ENCODE measurements around the gene ATXN10.

ATXN10 gene

GRCh38 chr22:45777852-45778375 lies 106.3 kb downstream of the ATXN10 start:
- H3K36me3 ChIP-seq (replicated peaks; ENCODE audit: low read depth, low read length), result peaks cover 6% of the 10 kb centered on the region
- no peak overlapping the region for H2AFZ ChIP-seq (ENCODE audit: low read depth, low read length)
- H3K27ac ChIP-seq (ENCODE audit: low read length), result no peak overlapping the region
- peaks cover 34% of the 10 kb centered on the region for H3K4me1 ChIP-seq (ENCODE audit: low read length)
- peaks cover 6% of the 10 kb centered on the region; the same call in 1 of the 2 replicates for H4K20me1 ChIP-seq (ENCODE audit: insufficient read depth, low read length)
- H3K9ac ChIP-seq (ENCODE audit: low read length), result no peak overlapping the region
- peak overlapping the region; percentile 9; the same call in 1 of the 2 replicates for H3K4me2 ChIP-seq (ENCODE audit: low read length)
- TF ChIP-seq EZH2phosphoT487 (IDR thresholded peaks at IDR 0.05; ENCODE audit: low read depth) (no peak), CTCF (IDR thresholded peaks at IDR 0.05; ENCODE audit: low read depth, low read length) (no peak)
- H3K79me2 ChIP-seq (ENCODE audit: low read length), result peaks cover 16% of the 10 kb centered on the region
- no peak overlapping the region for H3K4me3 ChIP-seq (ENCODE audit: low read length)
- peaks cover 20% of the 10 kb centered on the region; the same call in 1 of the 2 replicates for H3K9me3 ChIP-seq (ENCODE audit: insufficient read depth, low read length)
- H3K27me3 ChIP-seq (ENCODE audit: low read depth, low read length), result no peaks in the 10 kb centered on the region

- TF ChIP-seq CTCF (IDR thresholded peaks at IDR 0.05; ENCODE audit: low read depth, low read length), result no peak
- no peak for TF ChIP-seq EZH2phosphoT487 (IDR thresholded peaks at IDR 0.05; ENCODE audit: low read depth)
- H3K4me1 ChIP-seq (ENCODE audit: low read length), result peaks cover 26% of the 10 kb centered on the region
Measured at GRCh38 chr22:45781459-45781858, 109.8 kb downstream of the ATXN10 start.

GRCh38 chr22:45781966-45782365 lies 110.3 kb downstream of the ATXN10 start:
- no peaks in the 10 kb centered on the region for H3K27me3 ChIP-seq (ENCODE audit: low read depth, low read length)
- H3K36me3 ChIP-seq (replicated peaks; ENCODE audit: low read depth, low read length), result no peaks in the 10 kb centered on the region
- TF ChIP-seq EZH2phosphoT487 (IDR thresholded peaks at IDR 0.05; ENCODE audit: low read depth), result no peak
- no peak for TF ChIP-seq CTCF (IDR thresholded peaks at IDR 0.05; ENCODE audit: low read depth, low read length)
- no peak overlapping the region for H2AFZ ChIP-seq (ENCODE audit: low read depth, low read length)
- no peak overlapping the region for H3K4me2 ChIP-seq (ENCODE audit: low read length)
- H3K79me2 ChIP-seq (ENCODE audit: low read length), result 0 out of 2 replicates have a peak, but pooled peaks cover 3% of the 10 kb centered on the region
- H4K20me1 ChIP-seq (ENCODE audit: insufficient read depth, low read length), result 0 out of 2 replicates have a peak, but pooled peaks cover 7% of the 10 kb centered on the region
- H3K27ac ChIP-seq (ENCODE audit: low read length), result no peak overlapping the region
- peaks cover 21% of the 10 kb centered on the region for H3K4me1 ChIP-seq (ENCODE audit: low read length)
- no peak overlapping the region for H3K4me3 ChIP-seq (ENCODE audit: low read length)
- H3K9ac ChIP-seq (ENCODE audit: low read length), result no peak overlapping the region
- peaks cover 4% of the 10 kb centered on the region; the same call in 1 of the 2 replicates for H3K9me3 ChIP-seq (ENCODE audit: insufficient read depth, low read length)

More at GRCh38 chr22:45781459-45781858, 109.8 kb downstream of the ATXN10 start:
- Histone ChIP-seq H3K9me3 (ENCODE audit: insufficient read depth, low read length) (peaks cover 8% of the 10 kb centered on the region; the same call in 1 of the 2 replicates), H3K27me3 (ENCODE audit: low read depth, low read length) (no peaks in the 10 kb centered on the region), H3K4me2 (ENCODE audit: low read length) (no peak overlapping the region), H3K36me3 (replicated peaks; ENCODE audit: low read depth, low read length) (no peaks in the 10 kb centered on the region), H3K27ac (ENCODE audit: low read length) (no peak overlapping the region), H2AFZ (ENCODE audit: low read depth, low read length) (no peak overlapping the region), H3K4me3 (ENCODE audit: low read length) (no peak overlapping the region), H3K9ac (ENCODE audit: low read length) (no peak overlapping the region), H4K20me1 (ENCODE audit: insufficient read depth, low read length) (0 out of 2 replicates have a peak, but pooled peaks cover 7% of the 10 kb centered on the region), H3K79me2 (ENCODE audit: low read length) (0 out of 2 replicates have a peak, but pooled peaks cover 3% of the 10 kb centered on the region)

- H4K20me1 ChIP-seq (ENCODE audit: insufficient read depth, low read length), result peaks cover 7% of the 10 kb centered on the region; the same call in 1 of the 2 replicates
- no peak overlapping the region for H3K9ac ChIP-seq (ENCODE audit: low read length)
- no peak overlapping the region for H3K27ac ChIP-seq (ENCODE audit: low read length)
- peaks cover 12% of the 10 kb centered on the region for H3K4me1 ChIP-seq (ENCODE audit: low read length)
- H3K4me2 ChIP-seq (ENCODE audit: low read length), result no peak overlapping the region
- no peaks in the 10 kb centered on the region for H3K27me3 ChIP-seq (ENCODE audit: low read depth, low read length)
- no peak overlapping the region for H3K4me3 ChIP-seq (ENCODE audit: low read length)
- 0 out of 2 replicates have a peak, but pooled peaks cover 3% of the 10 kb centered on the region for H3K79me2 ChIP-seq (ENCODE audit: low read length)
- no peak overlapping the region for H2AFZ ChIP-seq (ENCODE audit: low read depth, low read length)
- no peaks in the 10 kb centered on the region for H3K36me3 ChIP-seq (replicated peaks; ENCODE audit: low read depth, low read length)
- TF ChIP-seq CTCF (IDR thresholded peaks at IDR 0.05; ENCODE audit: low read depth, low read length) (no peak), EZH2phosphoT487 (IDR thresholded peaks at IDR 0.05; ENCODE audit: low read depth) (no peak)
- no peaks in the 10 kb centered on the region; the same call in 1 of the 2 replicates for H3K9me3 ChIP-seq (ENCODE audit: insufficient read depth, low read length)
Measured at GRCh38 chr22:45783021-45783420, 111.4 kb downstream of the ATXN10 start.

All from OCI-LY3 (cell line).